Measurements from ENCODE around the gene ELMO1. TPM values are rescaled to one million over a fixed set of nuclear protein-coding genes. Genes with fewer than 3 reads are reported as not detected.

ELMO1 gene
- total and polyA plus RNA-seq, 11 donors, result 6.9 to 38.6 (median 14.7) TPM

DNA sequence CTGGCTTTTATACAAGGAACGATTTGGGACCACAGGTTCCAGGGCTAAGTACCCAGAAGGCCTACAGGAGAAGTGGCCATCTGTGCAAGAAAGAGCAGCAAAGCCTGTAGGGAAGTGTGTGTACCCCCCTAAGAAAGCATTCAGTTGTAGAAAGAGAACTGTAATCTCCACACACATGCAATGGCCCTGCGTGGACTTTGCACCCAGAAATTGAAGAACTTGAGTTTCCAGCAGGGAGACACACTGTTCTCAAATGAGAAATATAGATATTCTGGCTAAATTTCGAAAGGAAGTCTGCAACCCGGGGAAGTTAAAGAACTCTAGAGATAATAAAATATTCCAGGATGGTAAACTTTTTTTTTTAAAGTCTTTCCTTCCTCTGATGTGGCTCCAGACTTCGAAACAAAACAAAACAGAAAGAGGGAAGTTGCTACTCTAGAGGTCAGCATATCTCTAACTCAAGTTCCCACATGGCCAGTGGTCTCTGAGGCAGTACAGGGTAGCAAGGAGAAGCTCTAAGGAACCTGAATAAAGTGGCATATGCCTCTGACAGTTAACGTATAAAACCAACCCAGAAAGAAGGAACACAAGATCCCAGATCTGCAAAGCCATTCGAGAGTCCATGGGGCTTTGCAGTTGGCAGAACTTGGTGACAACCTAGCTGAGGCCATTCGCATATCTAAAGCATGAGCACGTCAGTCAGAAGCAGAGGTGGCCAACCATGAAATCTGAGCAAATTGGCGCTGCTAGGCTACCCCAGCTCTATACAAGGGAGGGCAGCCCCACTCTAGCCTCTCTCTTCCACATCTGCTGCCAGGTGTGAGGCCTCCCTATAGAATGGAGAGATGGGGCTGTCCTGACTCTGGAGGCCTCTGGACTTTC, 56.6 kb downstream of the ELMO1 start:
- 72 to 75% (median 74%) methylated on average over 9 to 10 of the region's 10 CpGs for WGBS, 4 donors
- no peak overlapping the region for H3K4me3 ChIP-seq
- peak overlapping the region in 11 of 12 donors; percentile 2 to 79 (median 30) for H3K27ac ChIP-seq
- DNase-seq (no peak), ATAC-seq (peak; percentile 44 to 75 (median 64))
- no peaks in the 10 kb centered on the region for H3K36me3 ChIP-seq
- no peaks in the 10 kb centered on the region for H3K27me3 ChIP-seq
- H3K4me1 ChIP-seq, result peaks cover 0 to 63% (median 15%) of the 10 kb centered on the region in 12 donors
- intact Hi-C loops (cut with DNase I), result loop anchor here in 2 of 10 donors (2.0 to 10.0 kb wide), 2 partner anchors 53 to 57 kb away; partner anchors contain the start of gene ELMO1 (in 2 of the 2)
- no peaks in the 10 kb centered on the region for H3K9me3 ChIP-seq
- TF ChIP-seq POLR2A (IDR thresholded peaks at IDR 0.05), result no peak
- TF ChIP-seq, protein P1, sequence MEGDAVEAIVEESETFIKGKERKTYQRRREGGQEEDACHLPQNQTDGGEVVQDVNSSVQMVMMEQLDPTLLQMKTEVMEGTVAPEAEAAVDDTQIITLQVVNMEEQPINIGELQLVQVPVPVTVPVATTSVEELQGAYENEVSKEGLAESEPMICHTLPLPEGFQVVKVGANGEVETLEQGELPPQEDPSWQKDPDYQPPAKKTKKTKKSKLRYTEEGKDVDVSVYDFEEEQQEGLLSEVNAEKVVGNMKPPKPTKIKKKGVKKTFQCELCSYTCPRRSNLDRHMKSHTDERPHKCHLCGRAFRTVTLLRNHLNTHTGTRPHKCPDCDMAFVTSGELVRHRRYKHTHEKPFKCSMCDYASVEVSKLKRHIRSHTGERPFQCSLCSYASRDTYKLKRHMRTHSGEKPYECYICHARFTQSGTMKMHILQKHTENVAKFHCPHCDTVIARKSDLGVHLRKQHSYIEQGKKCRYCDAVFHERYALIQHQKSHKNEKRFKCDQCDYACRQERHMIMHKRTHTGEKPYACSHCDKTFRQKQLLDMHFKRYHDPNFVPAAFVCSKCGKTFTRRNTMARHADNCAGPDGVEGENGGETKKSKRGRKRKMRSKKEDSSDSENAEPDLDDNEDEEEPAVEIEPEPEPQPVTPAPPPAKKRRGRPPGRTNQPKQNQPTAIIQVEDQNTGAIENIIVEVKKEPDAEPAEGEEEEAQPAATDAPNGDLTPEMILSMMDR (IDR thresholded peaks at IDR 0.05), result no peak

DNA sequence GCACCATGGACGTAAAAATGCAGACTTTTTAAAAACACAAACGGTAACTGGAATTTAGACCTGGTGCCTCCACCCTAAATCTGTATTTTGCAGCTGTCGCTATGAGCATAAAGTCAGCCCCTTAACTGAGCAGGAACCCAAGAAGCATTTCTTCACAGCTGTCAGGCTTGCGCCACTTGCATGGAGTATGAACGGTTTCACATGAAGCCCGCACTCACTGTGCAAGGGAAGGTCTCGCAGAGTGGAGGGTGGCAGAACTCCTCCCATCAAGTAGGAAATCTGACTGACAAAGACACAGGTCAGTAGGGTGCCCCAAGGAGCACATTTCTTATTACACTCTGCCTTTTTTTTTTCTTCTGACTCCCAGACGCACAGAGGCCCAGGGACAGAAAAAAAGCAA, 58.5 kb downstream of the ELMO1 start:
- intact Hi-C loops (cut with DNase I), result loop anchor here in 2 of 10 donors (2.0 to 10.0 kb wide), 2 partner anchors 55 to 59 kb away; partner anchors contain the start of gene ELMO1 (in 2 of the 2)
- DNase-seq, result no peak
- Histone ChIP-seq H3K36me3 (no peaks in the 10 kb centered on the region), H3K4me1 (peaks cover 0 to 82% (median 29%) of the 10 kb centered on the region in 12 donors), H3K27ac (no peak overlapping the region), H3K27me3 (no peaks in the 10 kb centered on the region), H3K9me3 (no peaks in the 10 kb centered on the region), H3K4me3 (no peak overlapping the region)
- TF ChIP-seq, protein P1 (IDR thresholded peaks at IDR 0.05), result no peak
- TF ChIP-seq POLR2A (IDR thresholded peaks at IDR 0.05), result no peak
- ATAC-seq, result peak in 1 of 4 donors; percentile 31
- 80 to 87% (median 85%) methylated on average over 8 of the region's 8 CpGs for WGBS, 4 donors

DNA sequence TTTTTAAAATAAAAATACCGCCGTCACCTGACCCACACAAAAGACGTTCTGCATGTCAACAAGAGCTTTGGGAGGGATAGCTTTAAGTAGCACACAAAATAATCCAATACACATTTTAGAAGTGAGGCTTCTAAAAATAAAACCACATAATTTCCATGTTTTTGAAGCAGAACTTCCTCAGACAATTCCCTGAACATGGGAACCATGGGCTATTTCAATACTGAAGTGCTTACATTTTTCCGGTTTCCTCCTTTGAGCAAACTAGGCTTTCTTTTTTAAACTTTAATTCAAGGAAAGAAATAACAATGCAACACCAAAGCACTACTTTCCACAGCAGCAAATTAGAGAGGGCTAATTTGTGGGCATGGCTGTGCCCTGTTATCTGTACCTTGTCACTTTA, 59.9 kb downstream of the ELMO1 start:
- H3K27me3 ChIP-seq, result no peaks in the 10 kb centered on the region
- intact Hi-C loops (cut with DNase I), result loop anchor here in 2 of 10 donors (10.0 kb wide), 2 partner anchors 56 to 416 kb away; partner anchors contain the start of gene ELMO1 (in 1 of the 2)
- 56 to 73% (median 68%) methylated on average over 4 of the region's 4 CpGs for WGBS, 4 donors
- peak overlapping the region in 2 of 12 donors; percentile 2 to 10 for H3K4me3 ChIP-seq
- TF ChIP-seq POLR2A (IDR thresholded peaks at IDR 0.05), result no peak
- TF ChIP-seq, protein P1 (IDR thresholded peaks at IDR 0.05), result no peak
- peaks cover 0 to 79% (median 30%) of the 10 kb centered on the region in 12 donors for H3K4me1 ChIP-seq
- H3K27ac ChIP-seq, result peak overlapping the region in 9 of 12 donors; percentile 5 to 52 (median 21)
- no peaks in the 10 kb centered on the region for H3K9me3 ChIP-seq
- ATAC-seq (peak in 1 of 4 donors; percentile 35), DNase-seq (no peak)
- H3K36me3 ChIP-seq, result no peaks in the 10 kb centered on the region

DNA sequence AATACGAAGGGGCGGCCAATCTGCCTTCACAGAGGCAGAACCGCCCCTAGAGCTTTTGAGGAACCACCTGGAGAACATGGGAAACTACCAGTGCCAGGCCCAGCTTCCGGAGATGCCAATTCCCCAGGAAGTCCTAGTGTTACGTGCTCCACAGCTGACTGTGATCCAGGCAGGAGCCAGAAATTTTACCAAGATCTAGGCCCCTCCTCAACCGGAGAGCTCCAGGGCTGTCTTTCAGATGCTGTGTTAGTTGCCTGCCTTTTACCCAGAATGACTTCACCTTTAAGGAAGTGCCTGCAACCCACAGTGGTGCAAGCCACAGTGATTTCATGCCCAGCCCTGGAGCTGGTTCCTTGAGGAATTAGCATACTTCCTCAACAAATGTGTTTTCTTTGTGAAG, 62.9 kb downstream of the ELMO1 start:
- Histone ChIP-seq H3K36me3 (no peaks in the 10 kb centered on the region), H3K27me3 (no peaks in the 10 kb centered on the region), H3K4me3 (no peak overlapping the region), H3K9me3 (no peaks in the 10 kb centered on the region), H3K4me1 (peaks cover 0 to 51% (median 16%) of the 10 kb centered on the region in 12 donors), H3K27ac (peak overlapping the region in 6 of 12 donors; percentile 9 to 51 (median 34))
- intact Hi-C loops (cut with DNase I), result loop anchor here in 2 of 10 donors (10.0 kb wide), 2 partner anchors 59 to 419 kb away; partner anchors contain the start of gene ELMO1 (in 1 of the 2)
- WGBS, 4 donors, result 58 to 73% (median 68%) methylated on average over 6 of the region's 6 CpGs
- ATAC-seq, result peak; percentile 40 to 70 (median 50)
- no peak for TF ChIP-seq POLR2A (IDR thresholded peaks at IDR 0.05)
- TF ChIP-seq, protein P1 (IDR thresholded peaks at IDR 0.05), result no peak
- peak in 3 of 5 donors; percentile 27 to 60 (median 45) for DNase-seq

Measured in heart left ventricle (tissue), 16 donors.